ENCODE measurements around the gene LMNB1.

GRCh38 chr5:126830061-126830460 lies 53.1 kb downstream of the LMNB1 start:
- TF ChIP-seq CTCF (conservative IDR thresholded peaks at IDR 0.05), result no peak
- no peak for TF ChIP-seq ZFX (IDR thresholded peaks at IDR 0.05)
